Prostate gland (tissue), 2 donors: ENCODE results near the gene LSAMP. TPM values are rescaled to one million over a fixed set of nuclear protein-coding genes. Genes with fewer than 3 reads are reported as not detected.
A peak's percentile ranks its signal among the peaks of the same experiment; 100 is the strongest.

Experiments
- DNase-seq: peaks from one replicate; pipeline ENCODE4 v3.0.0-alpha.2; 2019; ENCODE audit warnings: low spot score
- H3K27ac ChIP-seq, 2 donors: fragments of 200-600 bp; sonication (generic); 2 replicates each; pipeline ENCODE4 v1.5.1; 2017 to 2019
- H3K27me3 ChIP-seq: fragments of 200-600 bp; sonication (generic); replicated peaks from 2 replicates; pipeline ENCODE4 v1.5.1; 2019; ENCODE audit not compliant: insufficient read depth
- H3K36me3 ChIP-seq, 2 donors: fragments of 200-600 bp; sonication (generic); 1 replicate in 1 of 2; 2 replicates in 1 of 2; pipeline versions ENCODE4 v1.5.1 to v1.8.1; 2017 to 2019
- H3K4me1 ChIP-seq: fragments of 200-600 bp; sonication (generic); replicated peaks from 2 replicates; pipeline ENCODE4 v1.5.1; 2019
- H3K4me3 ChIP-seq, 2 donors: fragments of 200-600 bp; sonication (generic); 2 replicates each; pipeline ENCODE4 v1.5.1; 2017 to 2019
- H3K9me3 ChIP-seq: fragments of 200-600 bp; sonication (generic); 2 replicates; pipeline ENCODE4 v1.5.1; 2017
- CTCF ChIP-seq, 4 experiments: fragments of 200-600 bp in 2 of 4; fragments of 450-650 bp in 2 of 4; sonication (generic) in 2 of 4; IDR thresholded peaks; 1 replicate in 3 of 4; 2 replicates in 1 of 4; pipeline ENCODE4 v1.5.1; 2016 to 2019; ENCODE audit warnings: antibody characterized with exemption in 4 of 4, mild to moderate bottlenecking in 2 of 4, moderate library complexity in 2 of 4
- POLR2A ChIP-seq: fragments of 450-650 bp; IDR thresholded peaks from one replicate; pipeline ENCODE4 v1.6.1; 2016; ENCODE audit warnings: antibody characterized with exemption, mild to moderate bottlenecking
- POLR2AphosphoS5 ChIP-seq: sonication (generic); formaldehyde crosslinking; IDR thresholded peaks from one replicate; pipeline ENCODE4 v1.6.1; 2017; ENCODE audit warnings: antibody characterized with exemption
- WGBS: methylation state at CpG from one replicate; pipeline ENCODE4 v1.1.5; 2018; 5-methylcytosine and 5-hydroxymethylcytosine counted together
- intact Hi-C: fragments of 100-400 bp; cut with DNase I; formaldehyde crosslinking; loops from one replicate; pipeline ENCODE4 v1.14.2; 2022
- total RNA-seq, 2 donors: library from RNA; depleted of rRNA; stranded (reverse); fragments of >200 nt; gene quantifications; one replicate each; pipeline ENCODE4 v1.1.0, GENCODE V29; 2016

The LSAMP gene
- total RNA-seq, 2 donors from 2014 or later: 15.4 to 38.0 TPM

GRCh38 chr3:115859002-115859807, 586.1 kb downstream of the LSAMP start:
- H3K4me3 ChIP-seq: no peak overlapping the region
- no peaks in the 10 kb centered on the region for H3K27me3 ChIP-seq
- DNase-seq: no peak
- no peaks in the 10 kb centered on the region for H3K9me3 ChIP-seq
- 34% methylated on average over 4 of the region's 4 CpGs for WGBS
- intact Hi-C loops: no loop called here
- no peaks in the 10 kb centered on the region for H3K36me3 ChIP-seq
- TF ChIP-seq POLR2AphosphoS5 (no peak), POLR2A (no peak), CTCF (IDR thresholded peaks at IDR 0.05) (no peak)
- peaks cover 6% of the 10 kb centered on the region for H3K4me1 ChIP-seq
- no peak overlapping the region for H3K27ac ChIP-seq

- Histone ChIP-seq H3K9me3 (no peaks in the 10 kb centered on the region), H3K4me3 (no peak overlapping the region)
- TF ChIP-seq CTCF (IDR thresholded peaks at IDR 0.05): no peak
Observed at GRCh38 chr3:115857518-115858136, 587.7 kb downstream of the LSAMP start.

GRCh38 chr3:115855911-115856310, 589.4 kb downstream of the LSAMP start:
- Histone ChIP-seq H3K4me3 (no peak overlapping the region), H3K27me3 (no peaks in the 10 kb centered on the region), H3K36me3 (no peaks in the 10 kb centered on the region), H3K27ac (no peak overlapping the region), H3K9me3 (no peaks in the 10 kb centered on the region), H3K4me1 (peaks cover 6% of the 10 kb centered on the region)
- no peak for DNase-seq
- no peak for TF ChIP-seq POLR2AphosphoS5
- no peak for TF ChIP-seq CTCF (IDR thresholded peaks at IDR 0.05)
- TF ChIP-seq POLR2A: no peak
- 83% methylated on average over 1 of the region's 1 CpG for WGBS
- intact Hi-C loops: no loop called here

More at GRCh38 chr3:115857518-115858136, 587.7 kb downstream of the LSAMP start:
- Histone ChIP-seq H3K27ac (peak overlapping the region in 1 of 2 donors; percentile 14), H3K36me3 (no peaks in the 10 kb centered on the region), H3K27me3 (no peaks in the 10 kb centered on the region), H3K4me1 (peaks cover 6% of the 10 kb centered on the region)
- peak; percentile 24 for DNase-seq
- WGBS: 45% methylated on average over 3 of the region's 3 CpGs
- intact Hi-C loops: no loop called here

GRCh38 chr3:115853104-115853503, 592.2 kb downstream of the LSAMP start:
- Histone ChIP-seq H3K36me3 (no peaks in the 10 kb centered on the region), H3K27ac (no peak overlapping the region), H3K4me1 (peaks cover 6% of the 10 kb centered on the region), H3K27me3 (no peaks in the 10 kb centered on the region), H3K4me3 (no peak overlapping the region), H3K9me3 (no peaks in the 10 kb centered on the region)
- DNase-seq: no peak
- intact Hi-C loops: no loop called here
- no peak for TF ChIP-seq CTCF (IDR thresholded peaks at IDR 0.05)
- TF ChIP-seq POLR2A: no peak
- no peak for TF ChIP-seq POLR2AphosphoS5

- Histone ChIP-seq H3K4me1 (peaks cover 4% of the 10 kb centered on the region), H3K4me3 (no peak overlapping the region), H3K36me3 (no peaks in the 10 kb centered on the region), H3K27me3 (no peaks in the 10 kb centered on the region), H3K27ac (no peak overlapping the region), H3K9me3 (no peaks in the 10 kb centered on the region)
- intact Hi-C loops: no loop called here
- WGBS: 92% methylated on average over 4 of the region's 4 CpGs
- no peak for TF ChIP-seq POLR2AphosphoS5
- DNase-seq: no peak
Observed at GRCh38 chr3:115852278-115852677, 593.0 kb downstream of the LSAMP start.
